Measurements from ENCODE around the gene KIF16B. TPM values are rescaled to one million over a fixed set of nuclear protein-coding genes. Genes with fewer than 3 reads are reported as not detected.
"Not testable (repeated sequence)": the region's sequence is repeated elsewhere in the genome, so short reads cannot be mapped to it uniquely, and the experiment has no call there.

Gene KIF16B
- total RNA-seq, 1 experiment from 2014 or later, result 12.7 TPM

- Histone ChIP-seq H4K20me1 (ENCODE audit: low read length) (no peaks in the 10 kb centered on the region), H3K4me1 (ENCODE audit: insufficient read depth, low read length) (peaks cover 24% of the 10 kb centered on the region), H3K36me3 (ENCODE audit: low read depth, low read length) (no peaks in the 10 kb centered on the region), H3K27ac (ENCODE audit: low read length) (no peak overlapping the region), H3F3A (ENCODE audit: low read length, unreplicated experiment) (no peaks in the 10 kb centered on the region), H3K9ac (ENCODE audit: low read length) (no peak overlapping the region), H3K4me2 (ENCODE audit: low read length) (0 out of 2 replicates have a peak overlapping the region, but pooled peaks have one; percentile 5), H2AFZ (ENCODE audit: low read length) (no peak overlapping the region), H3K9me3 (ENCODE audit: low read length) (no peaks in the 10 kb centered on the region), H3K9me2 (replicated peaks; ENCODE audit: low read length) (no peaks in the 10 kb centered on the region; the same call in 1 of the 2 replicates), H3K79me2 (ENCODE audit: low read length) (peaks cover 36% of the 10 kb centered on the region), H3K4me3 (ENCODE audit: low read length) (no peak overlapping the region), H3K27me3 (ENCODE audit: low read length) (no peaks in the 10 kb centered on the region)
- no TSS peak for BruUV-seq (replicated peaks)
- DNase-seq (no peak), ATAC-seq (no peak)
- intact Hi-C loops (cut with micrococcal nuclease), result loop anchor here (10.0 kb wide), 2 partner anchors 163 to 193 kb away; partner anchors contain the start of gene SNRPB2
- POLR2A ChIA-PET (ENCODE audit: unreplicated experiment), result no interaction called here
- CTCF ChIA-PET, result no interaction called here
- TF ChIP-seq EZH2phosphoT487 (IDR thresholded peaks at IDR 0.05; ENCODE audit: borderline replicate concordance, low read length) (no peak), CTCF (conservative IDR thresholded peaks at IDR 0.05; ENCODE audit: low read depth, low read length) (no peak), EZH2 (IDR thresholded peaks at IDR 0.05; ENCODE audit: low read length, unreplicated experiment) (no peak)
These were observed 1.9 kb downstream of the KIF16B start for GRCh38 chr20:16571333-16571732.

GRCh38 chr20:16569246-16570153, 3.7 kb downstream of the KIF16B start:
- ATAC-seq, result no peak
- Histone ChIP-seq H3K4me1 (ENCODE audit: insufficient read depth, low read length) (peaks cover 15% of the 10 kb centered on the region), H3K27me3 (ENCODE audit: low read length) (no peaks in the 10 kb centered on the region), H3F3A (ENCODE audit: low read length, unreplicated experiment) (no peaks in the 10 kb centered on the region), H3K4me3 (ENCODE audit: low read length) (no peak overlapping the region), H3K9me2 (replicated peaks; ENCODE audit: low read length) (no peaks in the 10 kb centered on the region; the same call in 1 of the 2 replicates), H3K79me2 (ENCODE audit: low read length) (peaks cover 36% of the 10 kb centered on the region), H2AFZ (ENCODE audit: low read length) (no peak overlapping the region), H3K9ac (ENCODE audit: low read length) (no peak overlapping the region), H3K4me2 (ENCODE audit: low read length) (no peak overlapping the region), H4K20me1 (ENCODE audit: low read length) (no peaks in the 10 kb centered on the region), H3K27ac (ENCODE audit: low read length) (no peak overlapping the region), H3K36me3 (ENCODE audit: low read depth, low read length) (no peaks in the 10 kb centered on the region), H3K9me3 (ENCODE audit: low read length) (no peaks in the 10 kb centered on the region)
- CTCF ChIA-PET, result no interaction called here
- BruUV-seq (replicated peaks), result no TSS peak
- intact Hi-C loops (cut with micrococcal nuclease), result loop anchor here (10.0 kb wide), 2 partner anchors 165 to 195 kb away; partner anchors contain the start of gene SNRPB2
- POLR2A ChIA-PET (ENCODE audit: unreplicated experiment), result no interaction called here
- no peak for TF ChIP-seq EZH2phosphoT487 (IDR thresholded peaks at IDR 0.05; ENCODE audit: borderline replicate concordance, low read length)
- no peak for TF ChIP-seq CTCF (conservative IDR thresholded peaks at IDR 0.05; ENCODE audit: low read depth, low read length)
- TF ChIP-seq EZH2 (IDR thresholded peaks at IDR 0.05; ENCODE audit: low read length, unreplicated experiment), result no peak
- no peak for DNase-seq

- Histone ChIP-seq H3F3A (ENCODE audit: low read length, unreplicated experiment) (peaks cover 9% of the 10 kb centered on the region), H3K4me3 (ENCODE audit: low read length) (no peak overlapping the region), H3K4me1 (ENCODE audit: insufficient read depth, low read length) (peaks cover 21% of the 10 kb centered on the region), H3K79me2 (ENCODE audit: low read length) (peaks cover 34% of the 10 kb centered on the region), H3K36me3 (ENCODE audit: low read depth, low read length) (no peaks in the 10 kb centered on the region), H4K20me1 (ENCODE audit: low read length) (no peaks in the 10 kb centered on the region), H3K9me2 (replicated peaks; ENCODE audit: low read length) (no peaks in the 10 kb centered on the region; the same call in 1 of the 2 replicates), H3K27ac (ENCODE audit: low read length) (no peak overlapping the region), H3K9me3 (ENCODE audit: low read length) (no peaks in the 10 kb centered on the region), H3K4me2 (ENCODE audit: low read length) (no peak overlapping the region), H3K27me3 (ENCODE audit: low read length) (no peaks in the 10 kb centered on the region), H2AFZ (ENCODE audit: low read length) (no peak overlapping the region), H3K9ac (ENCODE audit: low read length) (no peak overlapping the region)
- ChIA-PET POLR2A (ENCODE audit: unreplicated experiment) (no interaction called here), CTCF (no interaction called here)
- intact Hi-C loops (cut with micrococcal nuclease), result no loop called here
- TF ChIP-seq EZH2phosphoT487 (IDR thresholded peaks at IDR 0.05; ENCODE audit: borderline replicate concordance, low read length) (no peak), EZH2 (IDR thresholded peaks at IDR 0.05; ENCODE audit: low read length, unreplicated experiment) (no peak), CTCF (conservative IDR thresholded peaks at IDR 0.05; ENCODE audit: low read depth, low read length) (no peak)
- no peak for ATAC-seq
- BruUV-seq (replicated peaks), result no TSS peak
- DNase-seq, result no peak
These were observed 7.2 kb downstream of the KIF16B start for GRCh38 chr20:16566080-16566479.

- BruUV-seq (replicated peaks); ATAC-seq; H2AFZ ChIP-seq (ENCODE audit: low read length); H3K9me2 ChIP-seq (replicated peaks; ENCODE audit: low read length); H4K20me1 ChIP-seq (ENCODE audit: low read length); H3K27ac ChIP-seq (ENCODE audit: low read length); H3K4me3 ChIP-seq (ENCODE audit: low read length); intact Hi-C loops (cut with micrococcal nuclease); DNase-seq; H3K36me3 ChIP-seq (ENCODE audit: low read depth, low read length); CTCF ChIA-PET; H3K27me3 ChIP-seq (ENCODE audit: low read length); H3K9ac ChIP-seq (ENCODE audit: low read length); H3K4me2 ChIP-seq (ENCODE audit: low read length); H3K9me3 ChIP-seq (ENCODE audit: low read length); H3F3A ChIP-seq (ENCODE audit: low read length, unreplicated experiment); POLR2A ChIA-PET (ENCODE audit: unreplicated experiment): not testable (repeated sequence)
- Histone ChIP-seq H3K79me2 (ENCODE audit: low read length) (peaks cover 23% of the 10 kb centered on the region), H3K4me1 (ENCODE audit: insufficient read depth, low read length) (peaks cover 28% of the 10 kb centered on the region)
These were observed 9.2 kb downstream of the KIF16B start for GRCh38 chr20:16564079-16564478.

All from PC-3 (cell line).